Lung (tissue), 16 donors: Measurements from ENCODE around the gene FCN1. TPM values are rescaled to one million over a fixed set of nuclear protein-coding genes. Genes with fewer than 3 reads are reported as not detected.

Experiments used
- ATAC-seq: fragments of 200-7000 bp; cut with Tn5 transposase; one replicate; pipeline ENCODE4 v1.9.1; 2020; ENCODE audit warnings: moderate number of reproducible peaks; ENCODE audit not compliant: insufficient read depth, low FRiP score
- DNase-seq, 3 donors: peaks; one replicate each; pipeline ENCODE4 v3.0.0-alpha.2; 2013 to 2017
- H3K27ac ChIP-seq, 2 donors: one replicate each; pipeline ENCODE4 v1.5.1; 2013; ENCODE audit warnings: mild to moderate bottlenecking in 2 of 2, moderate library complexity in 2 of 2, control low read depth in 1 of 2, inconsistent platforms in 1 of 2, low read depth in 1 of 2, low read length in 1 of 2
- H3K27me3 ChIP-seq, 3 donors: one replicate each; pipeline ENCODE4 v1.5.1; 2013; ENCODE audit warnings: low read length in 2 of 3; ENCODE audit not compliant: control insufficient read depth in 3 of 3, insufficient read depth in 3 of 3
- H3K36me3 ChIP-seq, 4 donors: one replicate each; pipeline ENCODE4 v1.5.1; 2013; ENCODE audit warnings: low read length in 4 of 4, mild to moderate bottlenecking in 1 of 4, moderate library complexity in 1 of 4; ENCODE audit not compliant: control insufficient read depth in 4 of 4, insufficient read depth in 4 of 4
- H3K4me1 ChIP-seq, 5 donors: one replicate each; pipeline ENCODE4 v1.5.1; 2013; ENCODE audit warnings: low read length in 5 of 5, mild to moderate bottlenecking in 2 of 5, moderate library complexity in 1 of 5; ENCODE audit not compliant: control insufficient read depth in 5 of 5, insufficient read depth in 5 of 5
- H3K4me3 ChIP-seq: one replicate; pipeline ENCODE4 v1.5.1; 2013; ENCODE audit warnings: mild to moderate bottlenecking, control low read depth, moderate library complexity
- H3K9ac ChIP-seq, 2 donors: one replicate each; pipeline ENCODE4 v1.5.1; 2013; ENCODE audit warnings: low read length in 2 of 2, control low read depth in 1 of 2; ENCODE audit not compliant: insufficient read depth in 1 of 2
- H3K9me3 ChIP-seq, 4 donors: one replicate each; pipeline ENCODE4 v1.5.1; 2013; ENCODE audit warnings: low read length in 3 of 4, mild to moderate bottlenecking in 1 of 4, moderate library complexity in 1 of 4; ENCODE audit not compliant: control insufficient read depth in 4 of 4, insufficient read depth in 3 of 4
- WGBS, 2 donors: extraction: QIAGEN DNeasy Blood & Tissue Kit; methylation state at CpG; one replicate each; pipeline ENCODE4 v1.1.7; 2013; 5-methylcytosine and 5-hydroxymethylcytosine counted together
- long read RNA-seq, 5 donors: transcript quantifications; one replicate each; lab custom pipeline, GENCODE V29; 2026
- polyA plus RNA-seq, 2 donors: library from polyadenylated mRNA; stranded (reverse); fragments of 200-250 nt; gene quantifications; one replicate each; pipeline ENCODE4 v1.2.1, GENCODE V29; 2013
- total RNA-seq, 2 donors: library from RNA; depleted of rRNA in 1 of 2; stranded (reverse); fragments of >200 nt in 1 of 2; gene quantifications; one replicate each; pipeline ENCODE4 v1.2.1, GENCODE V29; 2014 to 2021
- TF ChIP-seq, protein P1 (sequence below): IDR thresholded peaks from 2 replicates; pipeline ENCODE4 v1.5.1; 2012; ENCODE audit warnings: mild to moderate bottlenecking; ENCODE audit errors: control extremely low read depth, extremely low read depth
- donor health status: control.
- donor health status: control.
- donor health status: Bipolar disorder and iron deficiency.
- donor health status: healthy.
- donor health status: DM: yes; HTN: yes; CAD: no.

Gene FCN1
- total RNA-seq (10 to 100 TPM; 31.5 to 65.0 TPM), polyA plus RNA-seq (100 to 1,000 TPM in 1 of 2 donors, 10 to 100 TPM in 1; 18.7 to 149 TPM)
- long read RNA-seq, donor 1, partial matches to known transcripts = 0 of 3 reads
- long read RNA-seq, donor 1, other reads (novel, unspliced or antisense) = 0 of 3 reads
- long read RNA-seq, donor 2 = 0 reads
- long read RNA-seq, donor 3 = 0 reads
- long read RNA-seq, donor 4 = 0 reads
- long read RNA-seq, donor 5 = 0 reads

DNA sequence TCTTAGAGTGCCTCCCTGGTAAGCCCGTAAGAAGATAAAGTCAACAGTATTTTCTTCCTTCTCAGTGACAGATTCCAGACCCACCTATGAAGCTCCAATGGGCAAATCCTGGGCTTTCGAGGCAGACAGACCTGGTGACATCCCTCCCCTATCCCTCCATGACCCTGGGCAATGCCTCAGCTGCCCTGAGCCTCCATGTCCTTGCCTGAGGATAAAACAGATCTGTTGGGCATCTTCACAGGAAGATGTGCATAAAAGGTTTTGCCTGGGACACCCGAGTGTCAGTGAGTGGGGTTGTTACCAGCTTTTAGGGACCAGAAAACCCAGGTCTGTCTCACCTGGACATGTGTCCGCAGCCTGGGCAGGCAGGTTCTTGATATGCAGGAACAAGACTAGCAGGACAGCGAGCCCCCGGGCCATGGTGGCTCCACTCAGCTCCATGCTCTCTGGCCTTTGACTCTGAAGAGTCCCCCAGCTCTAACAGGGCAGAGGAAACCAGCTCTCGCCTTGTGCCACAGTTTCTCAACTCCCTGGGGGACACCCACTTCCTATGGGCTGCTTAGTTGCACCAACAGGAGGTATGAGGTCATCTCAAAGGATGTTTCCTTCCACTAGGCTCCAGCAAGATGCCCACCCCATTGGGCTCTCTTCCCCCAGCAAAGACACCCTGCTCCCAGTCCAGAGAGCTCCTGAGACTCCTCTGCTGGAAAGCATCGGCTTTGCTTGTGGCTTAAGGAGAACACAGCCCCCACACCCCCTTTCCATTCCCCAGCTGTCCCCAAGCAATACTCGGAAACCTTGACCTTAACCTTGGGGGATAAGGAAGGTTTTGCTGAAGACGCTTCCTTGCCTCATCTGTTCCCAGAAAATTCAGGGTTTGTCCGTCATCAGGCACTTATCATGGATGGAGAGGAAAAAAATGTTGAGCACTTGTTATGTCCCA lies at the start of gene FCN1:
Gene FCN1 (minus strand): TSS at position 482 of the 943 bp plus-strand sequence. CDS start 41 bp downstream, at position 441.
- DNase-seq (no peak), ATAC-seq (no peak)
- Histone ChIP-seq H3K4me3 (no peak within 1 kb of the TSS), H3K27me3 (no peaks in the 10 kb centered on the region), H3K9me3 (peaks cover 0 to 7% (median 5%) of the 10 kb centered on the region in 4 donors), H3K9ac (no peak within 1 kb of the TSS), H3K36me3 (no peaks in the 10 kb centered on the region), H3K27ac (no peak within 1 kb of the TSS), H3K4me1 (peaks cover 0 to 7% (median 0%) of the 10 kb centered on the region in 5 donors)
- TF ChIP-seq, protein P1, sequence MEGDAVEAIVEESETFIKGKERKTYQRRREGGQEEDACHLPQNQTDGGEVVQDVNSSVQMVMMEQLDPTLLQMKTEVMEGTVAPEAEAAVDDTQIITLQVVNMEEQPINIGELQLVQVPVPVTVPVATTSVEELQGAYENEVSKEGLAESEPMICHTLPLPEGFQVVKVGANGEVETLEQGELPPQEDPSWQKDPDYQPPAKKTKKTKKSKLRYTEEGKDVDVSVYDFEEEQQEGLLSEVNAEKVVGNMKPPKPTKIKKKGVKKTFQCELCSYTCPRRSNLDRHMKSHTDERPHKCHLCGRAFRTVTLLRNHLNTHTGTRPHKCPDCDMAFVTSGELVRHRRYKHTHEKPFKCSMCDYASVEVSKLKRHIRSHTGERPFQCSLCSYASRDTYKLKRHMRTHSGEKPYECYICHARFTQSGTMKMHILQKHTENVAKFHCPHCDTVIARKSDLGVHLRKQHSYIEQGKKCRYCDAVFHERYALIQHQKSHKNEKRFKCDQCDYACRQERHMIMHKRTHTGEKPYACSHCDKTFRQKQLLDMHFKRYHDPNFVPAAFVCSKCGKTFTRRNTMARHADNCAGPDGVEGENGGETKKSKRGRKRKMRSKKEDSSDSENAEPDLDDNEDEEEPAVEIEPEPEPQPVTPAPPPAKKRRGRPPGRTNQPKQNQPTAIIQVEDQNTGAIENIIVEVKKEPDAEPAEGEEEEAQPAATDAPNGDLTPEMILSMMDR = no peak
- WGBS, 2 donors = 51 to 68% methylated on average over 11 of the region's 11 CpGs

- Histone ChIP-seq H3K27ac (no peak overlapping the region), H3K9ac (no peak overlapping the region), H3K36me3 (no peaks in the 10 kb centered on the region), H3K27me3 (peaks cover 0 to 8% (median 0%) of the 10 kb centered on the region in 3 donors), H3K4me3 (no peak overlapping the region), H3K4me1 (peaks cover 0 to 14% (median 0%) of the 10 kb centered on the region in 5 donors), H3K9me3 (peaks cover 0 to 6% (median 0%) of the 10 kb centered on the region in 4 donors)
- DNase-seq (peak in 1 of 3 donors; percentile 7), ATAC-seq (no peak)
- WGBS, 2 donors = 81 to 89% methylated on average over 23 of the region's 23 CpGs
- TF ChIP-seq, protein P1 = no peak
These were observed 49.2 kb upstream of the FCN1 start for GRCh38 chr9:134966697-134967546.

GRCh38 chr9:134966270-134966669 lies 48.6 kb upstream of the FCN1 start:
- Histone ChIP-seq H3K4me3 (no peak overlapping the region), H3K9ac (no peak overlapping the region), H3K27me3 (peaks cover 0 to 7% (median 0%) of the 10 kb centered on the region in 3 donors), H3K9me3 (peaks cover 0 to 6% (median 0%) of the 10 kb centered on the region in 4 donors), H3K36me3 (no peaks in the 10 kb centered on the region), H3K4me1 (peaks cover 0 to 14% (median 0%) of the 10 kb centered on the region in 5 donors), H3K27ac (no peak overlapping the region)
- DNase-seq = no peak
- TF ChIP-seq, protein P1 = no peak
- 84 to 88% methylated on average over 12 of the region's 12 CpGs for WGBS, 2 donors
- ATAC-seq = no peak
